Nephron progenitor cell (in vitro differentiated cells): ENCODE data around the gene MOB3A.

Experiments used
- DNase-seq: peaks from one replicate; pipeline ENCODE4 v3.0.0; 2021
- H3K27ac Mint-ChIP-seq: 2 replicates; pipeline ENCODE4 v1.8.0; 2021; ENCODE audit warnings: mild to moderate bottlenecking, moderate library complexity, mixed read lengths
- H3K27me3 Mint-ChIP-seq: 2 replicates; pipeline ENCODE4 v1.8.0; 2021; ENCODE audit warnings: mild to moderate bottlenecking, low read depth, mixed read lengths; ENCODE audit not compliant: poor library complexity
- H3K36me3 Mint-ChIP-seq: 2 replicates; pipeline ENCODE4 v1.8.0; 2021; ENCODE audit warnings: low read depth, mixed read lengths
- H3K4me1 Mint-ChIP-seq: 2 replicates; pipeline ENCODE4 v1.8.0; 2021; ENCODE audit warnings: mixed read lengths
- H3K4me3 Mint-ChIP-seq: 2 replicates; pipeline ENCODE4 v1.8.0; 2021; ENCODE audit warnings: mild to moderate bottlenecking, moderate library complexity, mixed read lengths
- H3K9me3 Mint-ChIP-seq: 2 replicates; pipeline ENCODE4 v1.8.0; 2021; ENCODE audit warnings: mild to moderate bottlenecking, moderate library complexity, mixed read lengths
- TF ChIP-seq, protein P1 (sequence below): fragments of 200-600 bp; sonication (generic); IDR thresholded peaks from 2 replicates; pipeline ENCODE4 v1.5.0; 2021; ENCODE audit warnings: antibody characterized with exemption

The MOB3A gene

GRCh38 chr19:2064788-2065524 lies 31.2 kb downstream of the MOB3A start:
- Mint-ChIP-seq H3K4me3 (no peak overlapping the region), H3K36me3 (no peaks in the 10 kb centered on the region), H3K4me1 (peaks cover 42% of the 10 kb centered on the region), H3K9me3 (no peaks in the 10 kb centered on the region), H3K27ac (peak overlapping the region; percentile 89), H3K27me3 (no peaks in the 10 kb centered on the region)
- TF ChIP-seq, protein P1, sequence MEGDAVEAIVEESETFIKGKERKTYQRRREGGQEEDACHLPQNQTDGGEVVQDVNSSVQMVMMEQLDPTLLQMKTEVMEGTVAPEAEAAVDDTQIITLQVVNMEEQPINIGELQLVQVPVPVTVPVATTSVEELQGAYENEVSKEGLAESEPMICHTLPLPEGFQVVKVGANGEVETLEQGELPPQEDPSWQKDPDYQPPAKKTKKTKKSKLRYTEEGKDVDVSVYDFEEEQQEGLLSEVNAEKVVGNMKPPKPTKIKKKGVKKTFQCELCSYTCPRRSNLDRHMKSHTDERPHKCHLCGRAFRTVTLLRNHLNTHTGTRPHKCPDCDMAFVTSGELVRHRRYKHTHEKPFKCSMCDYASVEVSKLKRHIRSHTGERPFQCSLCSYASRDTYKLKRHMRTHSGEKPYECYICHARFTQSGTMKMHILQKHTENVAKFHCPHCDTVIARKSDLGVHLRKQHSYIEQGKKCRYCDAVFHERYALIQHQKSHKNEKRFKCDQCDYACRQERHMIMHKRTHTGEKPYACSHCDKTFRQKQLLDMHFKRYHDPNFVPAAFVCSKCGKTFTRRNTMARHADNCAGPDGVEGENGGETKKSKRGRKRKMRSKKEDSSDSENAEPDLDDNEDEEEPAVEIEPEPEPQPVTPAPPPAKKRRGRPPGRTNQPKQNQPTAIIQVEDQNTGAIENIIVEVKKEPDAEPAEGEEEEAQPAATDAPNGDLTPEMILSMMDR = no peak
- no peak for DNase-seq

DNA sequence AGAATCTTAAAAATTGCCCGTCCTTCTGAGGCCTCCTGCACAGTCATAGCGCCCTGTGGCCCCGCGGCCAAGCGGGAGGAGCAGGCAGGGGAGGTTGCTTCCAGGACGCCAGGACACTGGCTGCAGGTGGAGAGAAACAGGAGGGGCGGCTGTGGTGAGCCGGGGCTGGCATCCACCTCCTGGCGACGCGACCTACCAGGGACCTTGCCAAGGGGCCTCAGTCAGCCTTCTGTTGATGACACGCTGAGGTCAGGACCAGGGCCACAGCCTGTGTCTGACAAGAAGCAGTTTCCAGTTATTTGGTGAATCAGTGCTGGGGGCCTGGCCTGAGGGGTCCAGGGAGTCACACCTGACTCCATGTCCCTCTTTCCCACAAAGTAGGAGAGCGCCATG lies 31.7 kb downstream of the MOB3A start:
- Mint-ChIP-seq H3K27me3 (no peaks in the 10 kb centered on the region), H3K4me1 (peaks cover 40% of the 10 kb centered on the region), H3K36me3 (no peaks in the 10 kb centered on the region), H3K4me3 (no peak overlapping the region), H3K27ac (peak overlapping the region; percentile 89), H3K9me3 (no peaks in the 10 kb centered on the region)
- DNase-seq = no peak
- TF ChIP-seq, protein P1 = no peak

DNA sequence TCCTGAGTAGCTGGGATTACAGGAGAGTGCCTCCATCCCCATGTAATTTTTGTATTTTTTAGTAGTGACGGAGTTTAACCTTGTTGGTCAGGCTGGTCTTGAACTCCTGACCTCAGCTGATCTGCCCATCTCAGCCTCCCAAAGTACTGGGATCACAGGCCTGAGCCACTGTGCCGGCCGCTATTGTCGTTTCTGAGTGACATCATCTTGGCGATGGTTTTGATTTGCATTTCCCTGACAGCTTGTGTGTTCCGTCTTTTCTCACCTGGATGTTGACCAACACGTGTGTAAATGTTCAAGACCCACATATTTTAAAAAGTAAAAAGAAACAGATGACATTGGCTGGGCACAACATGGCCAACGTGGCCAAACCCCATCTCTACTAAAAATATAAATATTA lies 32.3 kb downstream of the MOB3A start:
- Mint-ChIP-seq H3K4me3 (peak overlapping the region; percentile 28), H3K27ac (no peak overlapping the region)
- TF ChIP-seq, protein P1 = no peak

GRCh38 chr19:2062770-2063169 lies 33.4 kb downstream of the MOB3A start:
- TF ChIP-seq, protein P1 = no peak
- Mint-ChIP-seq H3K4me1 (peaks cover 53% of the 10 kb centered on the region), H3K36me3 (no peaks in the 10 kb centered on the region), H3K4me3 (peak overlapping the region; percentile 82), H3K27me3 (no peaks in the 10 kb centered on the region), H3K9me3 (no peaks in the 10 kb centered on the region), H3K27ac (peak overlapping the region; percentile 93)
- DNase-seq = no peak

More for the DNA sequence above, 32.3 kb downstream of the MOB3A start:
- Mint-ChIP-seq H3K9me3 (no peaks in the 10 kb centered on the region), H3K27me3 (no peaks in the 10 kb centered on the region), H3K36me3 (no peaks in the 10 kb centered on the region), H3K4me1 (peaks cover 46% of the 10 kb centered on the region)
- DNase-seq = no peak

DNA sequence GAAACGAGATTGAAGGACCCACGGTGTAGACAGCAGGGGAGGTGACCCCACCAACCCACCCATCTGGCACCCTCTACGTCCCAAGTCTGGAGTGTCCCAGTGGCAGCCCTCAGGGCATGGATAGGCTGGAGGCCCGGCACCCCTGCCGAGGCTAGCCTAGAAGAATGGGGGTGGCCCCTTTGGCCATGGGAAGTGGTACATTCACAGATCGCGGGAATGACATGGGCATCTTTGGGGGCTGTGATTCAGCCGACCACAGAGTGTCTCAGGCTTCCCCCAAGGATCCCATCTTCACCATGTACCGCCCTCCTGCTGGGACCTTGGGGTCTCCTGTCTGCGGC lies 33.8 kb downstream of the MOB3A start:
- Mint-ChIP-seq H3K4me3 (peak overlapping the region; percentile 82), H3K4me1 (peaks cover 53% of the 10 kb centered on the region), H3K9me3 (no peaks in the 10 kb centered on the region), H3K27ac (peak overlapping the region; percentile 97), H3K36me3 (no peaks in the 10 kb centered on the region), H3K27me3 (no peaks in the 10 kb centered on the region)
- TF ChIP-seq, protein P1 = no peak
- DNase-seq = no peak
